ENCODE measurements around the gene WASF2. TPM values are rescaled to one million over a fixed set of nuclear protein-coding genes. Genes with fewer than 3 reads are reported as not detected.
A peak's percentile ranks its signal among the peaks of the same experiment; 100 is the strongest.

Gene WASF2
- total RNA-seq, 1 experiment from 2014 or later, result 9.7 TPM

- in situ Hi-C loops (cut with HindIII; ENCODE audit: low pct_unique_long_range_greater_than_20kb, low sequenced_read_pairs), result no loop called here
Observed at GRCh38 chr1:27380766-27381733, 108.9 kb downstream of the WASF2 start.

GRCh38 chr1:27380224-27380623 is 109.7 kb downstream of the WASF2 start:
- no peak for DNase-seq (ENCODE audit: low read depth, low spot score)
- in situ Hi-C loops (cut with HindIII; ENCODE audit: low pct_unique_long_range_greater_than_20kb, low sequenced_read_pairs), result no loop called here

More at GRCh38 chr1:27380766-27381733, 108.9 kb downstream of the WASF2 start:
- DNase-seq (ENCODE audit: low read depth, low spot score), result no peak

- in situ Hi-C loops (cut with HindIII; ENCODE audit: low pct_unique_long_range_greater_than_20kb, low sequenced_read_pairs), result no loop called here
Observed at GRCh38 chr1:27379564-27380122, 110.3 kb downstream of the WASF2 start.

GRCh38 chr1:27377760-27378495 is 112.0 kb downstream of the WASF2 start:
- in situ Hi-C loops (cut with HindIII; ENCODE audit: low pct_unique_long_range_greater_than_20kb, low sequenced_read_pairs), result no loop called here
- no peak for DNase-seq (ENCODE audit: low read depth, low spot score)

More at GRCh38 chr1:27379564-27380122, 110.3 kb downstream of the WASF2 start:
- no peak for DNase-seq (ENCODE audit: low read depth, low spot score)

- in situ Hi-C loops (cut with HindIII; ENCODE audit: low pct_unique_long_range_greater_than_20kb, low sequenced_read_pairs), result no loop called here
- no peak for DNase-seq (ENCODE audit: low read depth, low spot score)
Observed at GRCh38 chr1:27374362-27375086, 115.4 kb downstream of the WASF2 start, which contains the start of gene FCN3. FCN3 (minus strand) TSS chr1:27374824; CDS start chr1:27374818, 6 bp downstream.

GRCh38 chr1:27372808-27373690 is 116.9 kb downstream of the WASF2 start:
- in situ Hi-C loops (cut with HindIII; ENCODE audit: low pct_unique_long_range_greater_than_20kb, low sequenced_read_pairs), result no loop called here

GRCh38 chr1:27372022-27372807 is 117.8 kb downstream of the WASF2 start:
- DNase-seq (ENCODE audit: low read depth, low spot score), result no peak
- in situ Hi-C loops (cut with HindIII; ENCODE audit: low pct_unique_long_range_greater_than_20kb, low sequenced_read_pairs), result no loop called here

More at GRCh38 chr1:27372808-27373690, 116.9 kb downstream of the WASF2 start:
- DNase-seq (ENCODE audit: low read depth, low spot score), result peak; percentile 26

GRCh38 chr1:27368869-27369582 is 120.9 kb downstream of the WASF2 start:
- peak; percentile 45 for DNase-seq (ENCODE audit: low read depth, low spot score)
- in situ Hi-C loops (cut with HindIII; ENCODE audit: low pct_unique_long_range_greater_than_20kb, low sequenced_read_pairs), result no loop called here

GRCh38 chr1:27367160-27367650 is 122.8 kb downstream of the WASF2 start:
- no peak for DNase-seq (ENCODE audit: low read depth, low spot score)
- in situ Hi-C loops (cut with HindIII; ENCODE audit: low pct_unique_long_range_greater_than_20kb, low sequenced_read_pairs), result no loop called here

GRCh38 chr1:27366411-27367159 is 123.4 kb downstream of the WASF2 start, which contains the start of gene MAP3K6:
MAP3K6 (minus strand) TSS chr1:27366961; CDS start chr1:27366597, 364 bp downstream.
- in situ Hi-C loops (cut with HindIII; ENCODE audit: low pct_unique_long_range_greater_than_20kb, low sequenced_read_pairs), result no loop called here
- DNase-seq (ENCODE audit: low read depth, low spot score), result peak; percentile 80

- peak; percentile 69 for DNase-seq (ENCODE audit: low read depth, low spot score)
- in situ Hi-C loops (cut with HindIII; ENCODE audit: low pct_unique_long_range_greater_than_20kb, low sequenced_read_pairs), result no loop called here
Observed at GRCh38 chr1:27366113-27366410, 123.9 kb downstream of the WASF2 start.

- DNase-seq (ENCODE audit: low read depth, low spot score), result peak; percentile 90
- in situ Hi-C loops (cut with HindIII; ENCODE audit: low pct_unique_long_range_greater_than_20kb, low sequenced_read_pairs), result no loop called here
Observed at GRCh38 chr1:27365372-27366112, 124.4 kb downstream of the WASF2 start.

GRCh38 chr1:27364696-27365371 is 125.1 kb downstream of the WASF2 start:
- DNase-seq (ENCODE audit: low read depth, low spot score), result no peak
- in situ Hi-C loops (cut with HindIII; ENCODE audit: low pct_unique_long_range_greater_than_20kb, low sequenced_read_pairs), result no loop called here

Data from SK-MEL-5 (cell line).